Progenitor cell of endocrine pancreas (in vitro differentiated cells): ENCODE data around the gene CLTB. TPM values are rescaled to one million over a fixed set of nuclear protein-coding genes. Genes with fewer than 3 reads are reported as not detected.

Experiments
- DNase-seq: peaks from one replicate; pipeline ENCODE4 v3.0.0; 2021; ENCODE audit warnings: low spot score; ENCODE audit not compliant: unreplicated experiment
- H3K27ac Mint-ChIP-seq: 2 replicates; pipeline ENCODE4 v1.8.0; 2021; ENCODE audit warnings: mild to moderate bottlenecking, moderate library complexity, mixed read lengths
- H3K27me3 Mint-ChIP-seq: 2 replicates; pipeline ENCODE4 v1.8.0; 2021; ENCODE audit warnings: mixed read lengths
- H3K36me3 Mint-ChIP-seq: 2 replicates; pipeline ENCODE4 v1.8.0; 2022; ENCODE audit warnings: mixed read lengths; ENCODE audit not compliant: insufficient read depth
- H3K4me1 Mint-ChIP-seq: 2 replicates; pipeline ENCODE4 v1.8.0; 2021; ENCODE audit warnings: low read depth, mixed read lengths
- H3K4me3 Mint-ChIP-seq: 2 replicates; pipeline ENCODE4 v1.8.0; 2021; ENCODE audit warnings: low read depth, mild to moderate bottlenecking, moderate library complexity, mixed read lengths
- H3K9me3 Mint-ChIP-seq: 2 replicates; pipeline ENCODE4 v1.8.0; 2021; ENCODE audit warnings: low read depth, mixed read lengths
- total RNA-seq: library from RNA; stranded (reverse); gene quantifications from 2 replicates; pipeline ENCODE4 v1.2.1, GENCODE V29; 2021
- TF ChIP-seq, protein P1 (sequence below): fragments of 200-600 bp; sonication (generic); IDR thresholded peaks from one replicate; pipeline ENCODE4 v1.5.0; 2021; ENCODE audit warnings: antibody characterized with exemption, mild to moderate bottlenecking; ENCODE audit not compliant: unreplicated experiment

The CLTB gene
- total RNA-seq, 1 donor from 2014 or later: 29.1 TPM

DNA sequence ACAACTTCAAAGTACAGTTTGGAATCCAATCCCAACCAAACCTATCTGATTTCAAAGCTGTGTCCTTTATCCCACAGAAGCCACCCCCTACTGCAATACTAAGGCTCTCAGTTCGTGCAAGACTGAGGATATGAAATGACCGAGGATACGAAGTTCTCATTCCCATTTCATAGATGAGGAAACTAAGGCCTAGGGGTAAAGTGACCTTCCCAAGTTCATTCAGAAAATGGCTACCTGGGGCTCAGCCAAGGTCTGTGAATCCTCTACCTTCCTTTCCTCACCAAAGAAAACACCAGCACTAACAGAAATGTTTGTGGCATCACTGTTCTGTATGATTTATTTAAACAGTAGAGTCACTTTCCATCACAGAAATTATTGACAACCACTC lies 60.2 kb downstream of the CLTB start:
- H3K4me3 Mint-ChIP-seq: no peak overlapping the region
- no peaks in the 10 kb centered on the region for H3K9me3 Mint-ChIP-seq
- peaks cover 24% of the 10 kb centered on the region for H3K36me3 Mint-ChIP-seq
- H3K27me3 Mint-ChIP-seq: no peaks in the 10 kb centered on the region
- TF ChIP-seq, protein P1, sequence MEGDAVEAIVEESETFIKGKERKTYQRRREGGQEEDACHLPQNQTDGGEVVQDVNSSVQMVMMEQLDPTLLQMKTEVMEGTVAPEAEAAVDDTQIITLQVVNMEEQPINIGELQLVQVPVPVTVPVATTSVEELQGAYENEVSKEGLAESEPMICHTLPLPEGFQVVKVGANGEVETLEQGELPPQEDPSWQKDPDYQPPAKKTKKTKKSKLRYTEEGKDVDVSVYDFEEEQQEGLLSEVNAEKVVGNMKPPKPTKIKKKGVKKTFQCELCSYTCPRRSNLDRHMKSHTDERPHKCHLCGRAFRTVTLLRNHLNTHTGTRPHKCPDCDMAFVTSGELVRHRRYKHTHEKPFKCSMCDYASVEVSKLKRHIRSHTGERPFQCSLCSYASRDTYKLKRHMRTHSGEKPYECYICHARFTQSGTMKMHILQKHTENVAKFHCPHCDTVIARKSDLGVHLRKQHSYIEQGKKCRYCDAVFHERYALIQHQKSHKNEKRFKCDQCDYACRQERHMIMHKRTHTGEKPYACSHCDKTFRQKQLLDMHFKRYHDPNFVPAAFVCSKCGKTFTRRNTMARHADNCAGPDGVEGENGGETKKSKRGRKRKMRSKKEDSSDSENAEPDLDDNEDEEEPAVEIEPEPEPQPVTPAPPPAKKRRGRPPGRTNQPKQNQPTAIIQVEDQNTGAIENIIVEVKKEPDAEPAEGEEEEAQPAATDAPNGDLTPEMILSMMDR: no peak
- DNase-seq: no peak
- no peak overlapping the region for H3K27ac Mint-ChIP-seq
- H3K4me1 Mint-ChIP-seq: peaks cover 5% of the 10 kb centered on the region

- H3K9me3 Mint-ChIP-seq: no peaks in the 10 kb centered on the region
- H3K36me3 Mint-ChIP-seq: peaks cover 24% of the 10 kb centered on the region
- no peak for DNase-seq
Observed at GRCh38 chr5:176355400-176356178, 60.8 kb downstream of the CLTB start.

DNA sequence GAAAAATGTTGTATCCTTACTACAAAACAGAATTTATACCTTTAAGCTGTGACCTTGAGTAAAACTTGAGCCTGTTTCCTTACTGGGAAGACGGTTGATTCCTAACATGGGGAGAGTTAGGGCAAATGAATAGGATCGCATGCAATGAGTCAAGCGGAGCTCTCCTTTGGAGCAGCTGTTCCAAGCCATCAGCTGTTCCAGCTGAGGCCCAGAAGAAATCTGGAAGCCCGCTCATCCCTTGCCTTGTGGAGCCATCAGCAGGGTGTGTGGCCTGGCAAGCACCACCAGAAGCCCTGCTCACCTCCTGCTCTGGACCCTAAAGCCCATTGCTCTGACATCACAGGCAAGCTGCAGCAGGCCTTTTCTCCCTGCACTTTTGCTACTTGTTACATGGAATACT lies 62.8 kb downstream of the CLTB start:
- no peaks in the 10 kb centered on the region for H3K4me1 Mint-ChIP-seq
- peaks cover 32% of the 10 kb centered on the region for H3K36me3 Mint-ChIP-seq
- H3K27ac Mint-ChIP-seq: no peak overlapping the region
- H3K27me3 Mint-ChIP-seq: no peaks in the 10 kb centered on the region
- TF ChIP-seq, protein P1: no peak
- DNase-seq: no peak
- no peaks in the 10 kb centered on the region for H3K9me3 Mint-ChIP-seq
- no peak overlapping the region for H3K4me3 Mint-ChIP-seq

More at GRCh38 chr5:176355400-176356178, 60.8 kb downstream of the CLTB start:
- Mint-ChIP-seq H3K27me3 (no peaks in the 10 kb centered on the region), H3K27ac (no peak overlapping the region), H3K4me3 (no peak overlapping the region), H3K4me1 (peaks cover 5% of the 10 kb centered on the region)
- TF ChIP-seq, protein P1: peak; percentile 21

GRCh38 chr5:176352116-176352878 lies 64.0 kb downstream of the CLTB start:
- H3K36me3 Mint-ChIP-seq: peaks cover 31% of the 10 kb centered on the region
- no peak for DNase-seq
- H3K4me3 Mint-ChIP-seq: no peak overlapping the region
- no peaks in the 10 kb centered on the region for H3K27me3 Mint-ChIP-seq
- TF ChIP-seq, protein P1: no peak
- no peaks in the 10 kb centered on the region for H3K4me1 Mint-ChIP-seq
- H3K27ac Mint-ChIP-seq: peak overlapping the region; percentile 43
- no peaks in the 10 kb centered on the region for H3K9me3 Mint-ChIP-seq

DNA sequence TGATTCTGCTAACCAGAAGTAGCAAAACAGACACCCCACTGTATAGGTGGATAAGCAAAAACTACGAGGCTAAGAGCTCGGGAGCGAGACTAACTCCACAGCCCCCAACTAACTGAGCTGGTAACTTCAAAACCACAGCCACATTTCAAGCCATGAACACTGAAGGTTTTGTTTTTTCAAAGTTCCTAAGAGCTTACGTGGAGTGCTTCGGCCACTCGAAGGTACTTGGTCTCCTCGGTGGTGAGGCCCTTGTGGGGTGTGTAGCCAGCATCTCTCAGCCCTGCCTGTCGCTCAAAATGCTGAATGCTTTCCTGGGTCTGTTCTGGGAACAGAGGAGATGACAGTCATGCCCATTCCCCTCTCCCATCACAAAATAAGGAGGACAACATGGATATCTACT lies 65.9 kb downstream of the CLTB start:
- no peaks in the 10 kb centered on the region for H3K27me3 Mint-ChIP-seq
- H3K4me1 Mint-ChIP-seq: no peaks in the 10 kb centered on the region
- DNase-seq: no peak
- H3K9me3 Mint-ChIP-seq: no peaks in the 10 kb centered on the region
- peaks cover 28% of the 10 kb centered on the region for H3K36me3 Mint-ChIP-seq
- no peak overlapping the region for H3K4me3 Mint-ChIP-seq
- H3K27ac Mint-ChIP-seq: no peak overlapping the region
- TF ChIP-seq, protein P1: no peak
